Measurements from ENCODE around the gene TRPM5. TPM values are rescaled to one million over a fixed set of nuclear protein-coding genes. Genes with fewer than 3 reads are reported as not detected.

The TRPM5 gene
- total RNA-seq, 1 donor from 2014 or later = not detected

GRCh38 chr11:2459016-2459725 is 14.9 kb upstream of the TRPM5 start:
- no peak for DNase-seq (ENCODE audit: low spot score)

- no peak for DNase-seq (ENCODE audit: low spot score)
Observed at GRCh38 chr11:2458321-2458720, 14.0 kb upstream of the TRPM5 start.

GRCh38 chr11:2453436-2453835 is 9.1 kb upstream of the TRPM5 start:
- DNase-seq (ENCODE audit: low spot score) = no peak

GRCh38 chr11:2452321-2453012 is 8.2 kb upstream of the TRPM5 start:
- DNase-seq (ENCODE audit: low spot score) = no peak

- no peak for DNase-seq (ENCODE audit: low spot score)
Observed at GRCh38 chr11:2451916-2452315, 7.6 kb upstream of the TRPM5 start.

GRCh38 chr11:2451336-2451735 is 7.0 kb upstream of the TRPM5 start:
- no peak for DNase-seq (ENCODE audit: low spot score)

GRCh38 chr11:2450321-2451041 is 6.2 kb upstream of the TRPM5 start:
- no peak for DNase-seq (ENCODE audit: low spot score)

- DNase-seq (ENCODE audit: low spot score) = no peak
Observed at GRCh38 chr11:2449548-2450320, 5.4 kb upstream of the TRPM5 start.

GRCh38 chr11:2448661-2449547 is 4.6 kb upstream of the TRPM5 start:
- no peak for DNase-seq (ENCODE audit: low spot score)

- DNase-seq (ENCODE audit: low spot score) = no peak
Observed at GRCh38 chr11:2447951-2448650, 3.8 kb upstream of the TRPM5 start.

- no peak for DNase-seq (ENCODE audit: low spot score)
Observed at GRCh38 chr11:2447253-2447950, 3.1 kb upstream of the TRPM5 start.

- no peak for DNase-seq (ENCODE audit: low spot score)
Observed at GRCh38 chr11:2446590-2447252, 2.4 kb upstream of the TRPM5 start.

- no peak for DNase-seq (ENCODE audit: low spot score)
Observed at GRCh38 chr11:2445746-2446551, 1.6 kb upstream of the TRPM5 start.

GRCh38 chr11:2444821-2445745 is 769 bp upstream of the TRPM5 start, which contains the start of gene KCNQ1:
Gene KCNQ1 (plus strand): TSS chr11:2445008. CDS start chr11:2445099, 91 bp downstream.
- DNase-seq (ENCODE audit: low spot score) = no peak

- no peak for DNase-seq (ENCODE audit: low spot score)
Observed at GRCh38 chr11:2443406-2443805, 908 bp downstream of the TRPM5 start.

- DNase-seq (ENCODE audit: low spot score) = no peak
Observed at GRCh38 chr11:2442589-2442988, 1.7 kb downstream of the TRPM5 start.

GRCh38 chr11:2441171-2441570 is 3.1 kb downstream of the TRPM5 start:
- DNase-seq (ENCODE audit: low spot score) = no peak

Data from mesenteric fat pad (tissue), 1 donor.